Choroid plexus epithelial cell (primary cell): Measurements from ENCODE around the gene SNRNP200.
A peak's percentile ranks its signal among the peaks of the same experiment; 100 is the strongest.

Experiments
- DNase-seq: peaks from one replicate; pipeline ENCODE4 v3.0.0-alpha.2; 2010; ENCODE audit warnings: low read depth
- H3K4me3 ChIP-seq: 2 replicates; pipeline ENCODE4 v1.5.1; 2011; ENCODE audit warnings: low read depth, mild to moderate bottlenecking, control low read depth, low read length, moderate library complexity
- TF ChIP-seq, protein P1 (sequence below): conservative IDR thresholded peaks from 2 replicates; pipeline ENCODE4 v1.5.1; 2011; ENCODE audit warnings: low read depth, mild to moderate bottlenecking, control low read depth, inconsistent platforms, low read length, moderate library complexity

The SNRNP200 gene

DNA sequence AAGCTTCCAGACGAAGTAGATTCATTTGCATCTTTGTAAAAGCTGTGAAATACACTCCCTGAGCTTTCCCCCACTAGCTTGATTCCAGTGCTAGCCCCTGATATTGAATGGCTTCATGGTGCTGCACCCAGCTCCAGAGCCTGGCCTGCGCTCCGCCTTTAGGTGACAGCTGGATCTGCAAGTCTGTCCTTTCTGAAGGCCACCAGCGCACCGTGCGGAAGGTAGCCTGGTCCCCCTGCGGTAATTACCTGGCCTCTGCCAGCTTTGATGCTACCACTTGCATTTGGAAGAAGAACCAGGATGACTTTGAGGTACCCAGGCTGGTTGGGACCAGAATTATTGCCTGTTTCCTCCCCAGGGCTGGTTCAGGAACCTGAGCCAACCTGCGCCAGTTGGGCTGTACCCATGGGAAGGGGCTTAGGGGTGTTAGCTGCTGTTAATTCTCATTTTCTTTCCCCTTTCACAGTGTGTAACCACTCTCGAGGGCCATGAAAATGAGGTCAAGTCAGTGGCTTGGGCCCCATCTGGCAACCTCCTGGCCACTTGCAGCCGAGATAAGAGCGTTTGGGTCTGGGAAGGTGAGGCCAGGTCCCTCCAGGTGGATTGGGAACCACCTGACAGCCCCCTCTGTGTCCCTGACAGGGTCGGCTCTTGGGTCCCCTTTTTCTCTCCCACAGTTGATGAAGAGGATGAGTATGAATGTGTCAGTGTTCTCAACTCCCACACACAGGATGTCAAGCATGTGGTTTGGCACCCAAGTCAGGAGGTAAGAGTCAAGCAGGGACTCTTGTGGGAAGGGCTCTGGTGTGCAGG lies 38.0 kb downstream of the SNRNP200 start:
- TF ChIP-seq, protein P1, sequence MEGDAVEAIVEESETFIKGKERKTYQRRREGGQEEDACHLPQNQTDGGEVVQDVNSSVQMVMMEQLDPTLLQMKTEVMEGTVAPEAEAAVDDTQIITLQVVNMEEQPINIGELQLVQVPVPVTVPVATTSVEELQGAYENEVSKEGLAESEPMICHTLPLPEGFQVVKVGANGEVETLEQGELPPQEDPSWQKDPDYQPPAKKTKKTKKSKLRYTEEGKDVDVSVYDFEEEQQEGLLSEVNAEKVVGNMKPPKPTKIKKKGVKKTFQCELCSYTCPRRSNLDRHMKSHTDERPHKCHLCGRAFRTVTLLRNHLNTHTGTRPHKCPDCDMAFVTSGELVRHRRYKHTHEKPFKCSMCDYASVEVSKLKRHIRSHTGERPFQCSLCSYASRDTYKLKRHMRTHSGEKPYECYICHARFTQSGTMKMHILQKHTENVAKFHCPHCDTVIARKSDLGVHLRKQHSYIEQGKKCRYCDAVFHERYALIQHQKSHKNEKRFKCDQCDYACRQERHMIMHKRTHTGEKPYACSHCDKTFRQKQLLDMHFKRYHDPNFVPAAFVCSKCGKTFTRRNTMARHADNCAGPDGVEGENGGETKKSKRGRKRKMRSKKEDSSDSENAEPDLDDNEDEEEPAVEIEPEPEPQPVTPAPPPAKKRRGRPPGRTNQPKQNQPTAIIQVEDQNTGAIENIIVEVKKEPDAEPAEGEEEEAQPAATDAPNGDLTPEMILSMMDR, result peak; percentile 63
- peak overlapping the region; percentile 97 for H3K4me3 ChIP-seq
- DNase-seq, result peak; percentile 55

DNA sequence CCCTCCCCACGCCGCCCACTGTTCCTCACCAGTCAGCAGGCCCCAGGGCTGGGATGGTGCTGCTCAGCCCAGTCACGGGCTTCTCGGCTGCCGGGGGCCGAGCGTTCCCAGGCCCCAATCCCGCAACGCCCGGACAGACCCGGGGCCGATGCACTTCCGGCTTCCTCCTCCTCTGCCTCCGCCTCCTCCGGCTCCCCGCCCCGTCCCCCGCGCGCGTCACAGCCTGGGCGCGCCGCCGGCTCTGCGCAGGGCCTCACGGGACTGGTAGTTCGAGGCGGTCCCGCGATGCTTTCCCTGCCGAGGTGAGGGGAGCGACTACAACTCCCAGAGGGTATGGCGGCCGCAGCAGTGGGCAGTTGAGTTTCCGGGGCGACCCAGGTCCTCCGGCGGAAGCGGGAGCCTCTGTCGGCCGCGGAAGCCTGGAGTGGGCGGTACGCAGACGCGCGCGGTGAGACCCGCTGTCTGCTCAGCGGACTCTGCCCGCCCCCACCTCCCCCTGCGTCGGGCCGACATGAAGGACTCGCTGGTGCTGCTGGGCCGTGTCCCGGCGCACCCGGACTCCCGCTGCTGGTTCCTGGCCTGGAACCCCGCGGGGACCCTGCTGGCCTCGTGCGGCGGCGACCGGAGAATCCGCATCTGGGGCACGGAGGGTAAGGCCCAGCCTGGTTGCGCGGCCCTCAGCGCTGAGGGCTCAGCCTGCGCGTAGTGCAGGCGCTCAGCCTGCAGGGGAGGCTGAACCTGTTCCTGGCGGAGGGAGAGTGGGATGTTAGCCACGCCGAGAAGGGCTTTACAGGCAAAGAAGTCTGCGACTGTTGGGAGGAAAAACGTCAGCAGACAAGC lies 39.3 kb downstream of the SNRNP200 start, which contains the start of the genes CIAO1 and TMEM127:
CIAO1 (plus strand) TSS at position 386 of the 840 bp plus-strand sequence; CDS start at position 512, 126 bp downstream.
TMEM127 (minus strand) TSS at position 158 of the 840 bp plus-strand sequence. CDS start 616 bp downstream, outside the sequence.
- H3K4me3 ChIP-seq, result peak within 1 kb of the TSS; percentile 97
- DNase-seq, result peak; percentile 99
- TF ChIP-seq, protein P1, result peak; percentile 56

DNA sequence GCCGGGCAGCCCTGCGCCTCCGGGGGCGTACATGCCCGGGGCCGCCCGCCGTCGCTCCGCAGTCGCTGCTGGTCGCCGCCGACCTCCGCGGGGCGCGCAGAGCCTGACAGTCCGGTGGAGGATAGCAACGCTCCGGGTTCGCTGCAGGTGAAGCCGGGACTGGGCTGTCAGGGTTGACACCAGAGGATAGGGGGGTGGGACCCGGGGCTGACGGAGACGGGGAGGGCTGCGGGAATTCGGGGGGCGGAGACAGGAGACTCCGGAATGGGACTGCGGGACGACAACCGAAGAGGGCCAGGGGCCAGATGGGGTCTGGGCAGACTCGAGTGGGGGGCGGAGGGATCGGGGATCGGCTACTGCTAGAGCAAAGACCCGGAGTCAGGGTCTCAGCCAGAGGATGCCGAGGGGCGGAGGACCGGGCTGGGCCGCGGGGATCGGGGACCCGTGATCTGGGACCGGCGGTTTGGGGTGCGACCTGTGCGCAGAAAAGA lies 40.0 kb downstream of the SNRNP200 start:
- TF ChIP-seq, protein P1, result no peak
- no peak for DNase-seq
- peak overlapping the region; percentile 75 for H3K4me3 ChIP-seq

DNA sequence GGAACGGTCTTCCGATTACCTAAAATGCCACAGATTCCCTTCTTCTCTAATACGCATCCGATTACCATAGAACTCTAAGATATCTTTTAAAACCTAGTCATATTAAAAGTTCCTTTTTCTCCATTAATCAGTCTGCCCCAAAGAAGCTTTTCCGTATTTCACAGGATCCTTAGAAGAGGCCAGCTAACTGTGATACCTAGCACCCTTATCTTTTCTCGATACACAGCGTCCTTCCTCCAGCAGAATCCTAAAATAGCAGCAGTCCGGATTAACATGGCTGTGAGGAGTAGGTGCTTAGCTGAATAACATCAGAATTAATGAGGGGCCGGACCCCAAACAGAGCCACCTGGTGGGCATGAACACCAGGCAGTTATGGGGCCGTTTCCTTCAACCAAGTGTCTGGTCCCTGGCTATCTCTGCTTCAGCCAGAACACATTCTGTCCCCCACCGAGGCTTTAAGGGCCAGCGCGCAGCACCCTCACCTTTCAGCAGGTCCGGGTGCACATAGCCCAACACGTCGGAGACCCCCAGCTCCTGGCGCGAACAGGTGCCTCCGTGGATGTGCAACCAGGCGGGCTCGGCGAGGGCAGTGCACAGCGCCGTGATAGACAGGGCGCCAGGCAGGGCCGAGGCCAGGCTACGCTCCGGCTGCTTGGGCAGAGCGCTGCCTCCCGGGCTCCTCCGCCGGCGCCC lies 40.5 kb downstream of the SNRNP200 start:
- H3K4me3 ChIP-seq, result peak overlapping the region; percentile 75
- TF ChIP-seq, protein P1, result peak; percentile 73
- DNase-seq, result peak; percentile 66

DNA sequence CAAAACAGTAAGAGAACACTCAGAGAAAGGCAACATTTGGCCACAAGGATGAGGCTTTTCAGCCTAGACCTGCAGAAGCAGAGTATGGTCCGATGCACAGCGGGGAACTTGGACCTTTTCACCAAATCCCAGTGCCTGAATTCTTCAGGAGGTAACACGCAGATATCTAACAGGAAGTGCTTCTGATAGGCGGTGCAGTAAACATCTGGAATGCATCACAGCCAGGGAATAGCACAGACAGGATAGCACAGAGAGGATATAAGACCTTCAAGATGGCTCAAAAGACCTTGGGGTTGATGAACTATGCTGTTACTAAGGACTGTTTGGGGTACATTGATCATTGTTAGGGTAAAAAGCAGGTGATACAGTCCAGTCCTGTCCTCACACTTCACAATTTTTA lies 41.3 kb downstream of the SNRNP200 start:
- TF ChIP-seq, protein P1, result no peak
- peak; percentile 45 for DNase-seq
- peak overlapping the region; percentile 75 for H3K4me3 ChIP-seq

DNA sequence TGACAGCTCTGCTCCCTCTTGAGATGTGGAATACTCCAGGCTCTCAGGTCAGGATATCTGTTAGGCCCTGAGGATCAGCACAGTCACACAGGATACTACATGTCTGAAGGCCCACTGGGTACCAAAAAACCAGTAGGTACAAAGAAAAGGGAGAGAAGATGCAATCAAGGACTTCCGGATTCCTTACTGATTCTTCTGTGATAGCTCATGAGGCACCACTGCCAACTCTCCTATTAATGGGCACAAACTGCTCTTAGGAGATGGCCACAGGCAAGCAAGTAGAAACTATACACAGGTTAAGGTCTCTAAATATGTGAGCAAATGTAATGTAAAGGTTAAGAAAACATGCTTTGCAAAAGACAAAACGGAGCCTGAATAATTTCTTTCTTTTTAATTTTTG lies 43.0 kb downstream of the SNRNP200 start:
- TF ChIP-seq, protein P1, result no peak
- H3K4me3 ChIP-seq, result no peak overlapping the region
- DNase-seq, result no peak
